HepG2 (cell line): ENCODE data around the gene ELP4.

ENCODE experiments used
- CTCF ChIP-seq: sonication (generic); formaldehyde crosslinking; IDR thresholded peaks from 2 replicates; pipeline ENCODE4 v1.5.0; 2020; ENCODE audit warnings: mild to moderate bottlenecking, missing genetic modification reagents, moderate library complexity
- FIP1L1 ChIP-seq: fragments of 200-400 bp; formaldehyde crosslinking; IDR thresholded peaks from 2 replicates; pipeline ENCODE4 v1.6.1; 2018; ENCODE audit warnings: low read depth, mild to moderate bottlenecking, low read length, moderate library complexity, borderline replicate concordance; ENCODE audit not compliant: insufficient read depth
- FOXK2 ChIP-seq: fragments of 450-650 bp; IDR thresholded peaks from 2 replicates; pipeline ENCODE4 v1.6.1; 2016
- HMGXB3 ChIP-seq: sonication (generic); formaldehyde crosslinking; IDR thresholded peaks from 2 replicates; pipeline ENCODE4 v1.4.0; 2020; ENCODE audit warnings: missing genetic modification reagents, borderline replicate concordance
- IRX3 ChIP-seq: sonication (generic); formaldehyde crosslinking; IDR thresholded peaks from 2 replicates; pipeline ENCODE4 v1.8.1; 2023; ENCODE audit warnings: mild to moderate bottlenecking, low read depth, missing genetic modification reagents, borderline replicate concordance
- JUNB ChIP-seq: sonication (generic); formaldehyde crosslinking; IDR thresholded peaks from 2 replicates; pipeline ENCODE4 v1.8.0; 2022; ENCODE audit warnings: missing genetic modification reagents, mild to moderate bottlenecking, borderline replicate concordance
- LRRFIP1 ChIP-seq: sonication (generic); formaldehyde crosslinking; conservative IDR thresholded peaks from 2 replicates; pipeline ENCODE4 v1.4.0; 2020; ENCODE audit warnings: missing genetic modification reagents
- NFAT5 ChIP-seq: sonication (generic); formaldehyde crosslinking; IDR thresholded peaks from 2 replicates; pipeline ENCODE4 v1.4.0; 2020; ENCODE audit warnings: missing genetic modification reagents
- POLR2A ChIP-seq, 2 experiments: IDR thresholded peaks; 2 replicates each; pipeline ENCODE4 v1.6.1; 2011; ENCODE audit warnings: low read depth in 2 of 2, low read length in 2 of 2, mild to moderate bottlenecking in 1 of 2, moderate library complexity in 1 of 2; ENCODE audit not compliant: insufficient read depth in 1 of 2
- RAD21 ChIP-seq: fragments of 450-650 bp; formaldehyde crosslinking; IDR thresholded peaks from 2 replicates; pipeline ENCODE4 v1.5.0; 2020; ENCODE audit warnings: mild to moderate bottlenecking
- ZBTB7A ChIP-seq: sonication (generic); formaldehyde crosslinking; IDR thresholded peaks from 2 replicates; pipeline ENCODE4 v1.8.0; 2022; ENCODE audit warnings: mild to moderate bottlenecking, missing genetic modification reagents
- ZIK1 ChIP-seq: sonication (generic); formaldehyde crosslinking; IDR thresholded peaks from 2 replicates; pipeline ENCODE4 v1.5.0; 2020; ENCODE audit warnings: mild to moderate bottlenecking, low read depth, missing genetic modification reagents, borderline replicate concordance
- ZSCAN30 ChIP-seq: sonication (generic); formaldehyde crosslinking; IDR thresholded peaks from 2 replicates; pipeline ENCODE4 v1.5.0; 2020; ENCODE audit warnings: mild to moderate bottlenecking, missing genetic modification reagents

- TF ChIP-seq IRX3 (CRISPR knock-in tag): no peak
- no peak for TF ChIP-seq HMGXB3
- TF ChIP-seq FIP1L1: no peak
- TF ChIP-seq RAD21: no peak
- TF ChIP-seq LRRFIP1 (CRISPR knock-in tag): no peak
- TF ChIP-seq ZSCAN30 (CRISPR knock-in tag): no peak
- no peak for TF ChIP-seq NFAT5 (CRISPR knock-in tag)
- TF ChIP-seq ZBTB7A (CRISPR knock-in tag): no peak
- no peak for TF ChIP-seq JUNB (CRISPR knock-in tag)
- TF ChIP-seq POLR2A (IDR thresholded peaks at IDR 0.05; ENCODE audit: insufficient read depth in 1 of 2, low read depth in 2 of 2, low read length in 2 of 2): no peak
- TF ChIP-seq FOXK2: no peak
- TF ChIP-seq CTCF: no peak
- no peak for TF ChIP-seq ZIK1 (CRISPR knock-in tag)
Observed at GRCh38 chr11:31725176-31725575, 215.6 kb downstream of the ELP4 start.
